PFSK-1 (cell line): Measurements from ENCODE around the gene ODAD4.

Experiments used
- FOXP2 ChIP-seq: optimal IDR thresholded peaks from 2 replicates; pipeline ENCODE3; 2011; ENCODE audit warnings: borderline replicate concordance, control low read depth, inconsistent platforms; ENCODE audit not compliant: insufficient read depth; ENCODE audit errors: extremely low read length, extremely low read depth
- POLR2AphosphoS5 ChIP-seq: IDR thresholded peaks from 2 replicates; pipeline ENCODE4 v1.6.1; 2012; ENCODE audit warnings: low read depth, mild to moderate bottlenecking, control low read depth, low read length, moderate library complexity
- SIN3A ChIP-seq: IDR thresholded peaks from 2 replicates; pipeline ENCODE4 v1.6.1; 2012; ENCODE audit warnings: mild to moderate bottlenecking, low read length, moderate library complexity, borderline replicate concordance; ENCODE audit not compliant: insufficient read depth
- TAF1 ChIP-seq: IDR thresholded peaks from 2 replicates; pipeline ENCODE4 v1.6.1; 2012; ENCODE audit warnings: low read length, control low read depth, borderline replicate concordance; ENCODE audit not compliant: insufficient read depth
- TF ChIP-seq, protein P1 (sequence below), 2 experiments: IDR thresholded peaks; 2 replicates each; pipeline versions ENCODE4 v1.6.1 to v1.8.0; 2011 to 2012; ENCODE audit warnings: low read depth in 2 of 2, low read length in 2 of 2, control low read depth in 1 of 2, inconsistent platforms in 1 of 2, mild to moderate bottlenecking in 1 of 2, moderate library complexity in 1 of 2; ENCODE audit not compliant: insufficient read depth in 1 of 2

ODAD4 gene

DNA sequence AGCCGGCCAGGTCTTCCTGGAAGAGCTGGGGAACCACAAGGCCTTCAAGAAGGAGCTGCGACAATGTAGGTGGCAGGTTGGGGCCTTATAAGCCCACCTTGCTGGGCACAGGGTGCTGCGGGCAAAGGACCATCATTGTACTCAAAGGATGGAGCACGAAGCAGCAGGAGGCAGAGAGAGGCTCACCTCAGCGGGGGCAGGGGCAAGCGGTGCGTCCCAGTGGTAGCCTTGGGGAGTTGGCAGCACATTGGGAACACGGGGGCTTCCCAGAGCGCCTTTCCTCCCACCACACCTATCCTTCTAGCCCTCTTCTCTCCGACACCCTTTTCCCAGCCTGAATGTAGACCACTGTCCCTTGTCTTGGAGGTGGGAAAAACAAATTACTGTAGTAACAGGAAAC lies 38.3 kb downstream of the ODAD4 start:
- TF ChIP-seq FOXP2 (no peak), SIN3A (no peak)
- TF ChIP-seq, protein P1, sequence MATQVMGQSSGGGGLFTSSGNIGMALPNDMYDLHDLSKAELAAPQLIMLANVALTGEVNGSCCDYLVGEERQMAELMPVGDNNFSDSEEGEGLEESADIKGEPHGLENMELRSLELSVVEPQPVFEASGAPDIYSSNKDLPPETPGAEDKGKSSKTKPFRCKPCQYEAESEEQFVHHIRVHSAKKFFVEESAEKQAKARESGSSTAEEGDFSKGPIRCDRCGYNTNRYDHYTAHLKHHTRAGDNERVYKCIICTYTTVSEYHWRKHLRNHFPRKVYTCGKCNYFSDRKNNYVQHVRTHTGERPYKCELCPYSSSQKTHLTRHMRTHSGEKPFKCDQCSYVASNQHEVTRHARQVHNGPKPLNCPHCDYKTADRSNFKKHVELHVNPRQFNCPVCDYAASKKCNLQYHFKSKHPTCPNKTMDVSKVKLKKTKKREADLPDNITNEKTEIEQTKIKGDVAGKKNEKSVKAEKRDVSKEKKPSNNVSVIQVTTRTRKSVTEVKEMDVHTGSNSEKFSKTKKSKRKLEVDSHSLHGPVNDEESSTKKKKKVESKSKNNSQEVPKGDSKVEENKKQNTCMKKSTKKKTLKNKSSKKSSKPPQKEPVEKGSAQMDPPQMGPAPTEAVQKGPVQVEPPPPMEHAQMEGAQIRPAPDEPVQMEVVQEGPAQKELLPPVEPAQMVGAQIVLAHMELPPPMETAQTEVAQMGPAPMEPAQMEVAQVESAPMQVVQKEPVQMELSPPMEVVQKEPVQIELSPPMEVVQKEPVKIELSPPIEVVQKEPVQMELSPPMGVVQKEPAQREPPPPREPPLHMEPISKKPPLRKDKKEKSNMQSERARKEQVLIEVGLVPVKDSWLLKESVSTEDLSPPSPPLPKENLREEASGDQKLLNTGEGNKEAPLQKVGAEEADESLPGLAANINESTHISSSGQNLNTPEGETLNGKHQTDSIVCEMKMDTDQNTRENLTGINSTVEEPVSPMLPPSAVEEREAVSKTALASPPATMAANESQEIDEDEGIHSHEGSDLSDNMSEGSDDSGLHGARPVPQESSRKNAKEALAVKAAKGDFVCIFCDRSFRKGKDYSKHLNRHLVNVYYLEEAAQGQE (IDR thresholded peaks at IDR 0.05; ENCODE audit: insufficient read depth in 1 of 2, low read depth in 2 of 2, low read length in 2 of 2): no peak

- TF ChIP-seq, protein P1 (IDR thresholded peaks at IDR 0.05; ENCODE audit: insufficient read depth in 1 of 2, low read depth in 2 of 2, low read length in 2 of 2): no peak
- TF ChIP-seq FOXP2 (no peak), SIN3A (no peak), POLR2AphosphoS5 (no peak), TAF1 (no peak)
These were observed 40.5 kb downstream of the ODAD4 start for GRCh38 chr17:41970901-41971331.

- no peak for TF ChIP-seq TAF1
- TF ChIP-seq FOXP2: no peak
- no peak for TF ChIP-seq SIN3A
- TF ChIP-seq, protein P1 (IDR thresholded peaks at IDR 0.05; ENCODE audit: insufficient read depth in 1 of 2, low read depth in 2 of 2, low read length in 2 of 2): no peak
- TF ChIP-seq POLR2AphosphoS5: no peak
These were observed 41.5 kb downstream of the ODAD4 start for GRCh38 chr17:41971721-41972523.

- TF ChIP-seq, protein P1 (IDR thresholded peaks at IDR 0.05; ENCODE audit: insufficient read depth in 1 of 2, low read depth in 2 of 2, low read length in 2 of 2): no peak
- TF ChIP-seq FOXP2 (no peak), SIN3A (no peak), POLR2AphosphoS5 (no peak), TAF1 (no peak)
These were observed 42.4 kb downstream of the ODAD4 start for GRCh38 chr17:41972571-41973407.
